HEK293 (cell line): Measurements from ENCODE around the gene ZER1.
"Not testable (repeated sequence)": the region's sequence is repeated elsewhere in the genome, so short reads cannot be mapped to it uniquely, and the experiment has no call there.

Experiments
- CTCF ChIA-PET: fragments of 350-600 bp; formaldehyde crosslinking; extraction: SDS; loops from one replicate; lab custom pipeline; 2021; ENCODE audit warnings: antibody characterized with exemption; lab: Yijun Ruan, JAX
- POLR2A ChIA-PET: fragments of 300-600 bp; formaldehyde crosslinking; extraction: SDS; loops from one replicate; lab custom pipeline; 2020; ENCODE audit warnings: antibody characterized with exemption, inconsistent platforms; lab: Yijun Ruan, JAX
- H3K27ac ChIP-seq: fragments of 200-500 bp; sonication (Bioruptor generic); 2 replicates; pipeline ENCODE4 v1.5.1; 2014; ENCODE audit warnings: low read depth, low read length, control low read depth, inconsistent platforms; ENCODE audit errors: extremely low read depth
- H3K36me3 ChIP-seq, 2 experiments: fragments of 200-500 bp in 1 of 2; sonication (Bioruptor generic) in 1 of 2; 1 replicate in 1 of 2; 2 replicates in 1 of 2; pipeline ENCODE4 v1.5.1; 2014 to 2017; ENCODE audit warnings: inconsistent platforms in 2 of 2, low read length in 2 of 2; ENCODE audit not compliant: control insufficient read depth in 2 of 2, insufficient read depth in 1 of 2
- H3K4me1 ChIP-seq: fragments of 200-500 bp; sonication (Bioruptor generic); 2 replicates; pipeline ENCODE4 v1.5.1; 2014; ENCODE audit warnings: mild to moderate bottlenecking, low read length, inconsistent platforms; ENCODE audit not compliant: control insufficient read depth, insufficient read depth
- H3K4me3 ChIP-seq: 2 replicates; pipeline ENCODE4 v1.5.1; 2011; ENCODE audit warnings: low read depth, mild to moderate bottlenecking, control low read depth, low read length, moderate library complexity
- H3K9me3 ChIP-seq: fragments of 200-500 bp; sonication (Bioruptor generic); 2 replicates; pipeline ENCODE4 v1.5.1; 2014; ENCODE audit warnings: low read depth, low read length, inconsistent platforms; ENCODE audit not compliant: control insufficient read depth, insufficient read depth
- GFI1B ChIP-seq: fragments of 450-650 bp; formaldehyde crosslinking; IDR thresholded peaks from 2 replicates; pipeline ENCODE4 v1.5.1; 2016; ENCODE audit warnings: missing biosample characterization, missing genetic modification characterization
- MZF1 ChIP-seq: fragments of 450-650 bp; formaldehyde crosslinking; IDR thresholded peaks from 2 replicates; pipeline ENCODE4 v1.5.1; 2017; ENCODE audit warnings: missing biosample characterization, missing genetic modification characterization, borderline replicate concordance
- RBAK ChIP-seq: fragments of 450-650 bp; formaldehyde crosslinking; IDR thresholded peaks from 2 replicates; pipeline ENCODE4 v1.5.1; 2016; ENCODE audit warnings: missing biosample characterization, missing genetic modification characterization
- SCRT1 ChIP-seq: fragments of 450-650 bp; formaldehyde crosslinking; IDR thresholded peaks from 2 replicates; pipeline ENCODE4 v1.5.1; 2016; ENCODE audit warnings: missing biosample characterization, missing genetic modification characterization, borderline replicate concordance
- ZIC2 ChIP-seq: fragments of 450-650 bp; formaldehyde crosslinking; IDR thresholded peaks from 2 replicates; pipeline ENCODE4 v1.5.1; 2016; ENCODE audit warnings: missing biosample characterization, missing genetic modification characterization
- ZNF10 ChIP-seq: fragments of 450-650 bp; formaldehyde crosslinking; IDR thresholded peaks from 2 replicates; pipeline ENCODE4 v1.5.1; 2017; ENCODE audit warnings: missing biosample characterization, missing genetic modification characterization
- ZNF121 ChIP-seq: fragments of 450-650 bp; formaldehyde crosslinking; IDR thresholded peaks from 2 replicates; pipeline ENCODE4 v1.5.1; 2016; ENCODE audit warnings: missing biosample characterization, missing genetic modification characterization
- ZNF223 ChIP-seq: fragments of 450-650 bp; formaldehyde crosslinking; IDR thresholded peaks from 2 replicates; pipeline ENCODE4 v1.5.1; 2016; ENCODE audit warnings: missing biosample characterization, missing genetic modification characterization
- ZNF274 ChIP-seq, 2 experiments: fragments of 200-500 bp in 1 of 2; fragments of 450-650 bp in 1 of 2; sonication (Bioruptor generic) in 1 of 2; formaldehyde crosslinking in 1 of 2; IDR thresholded peaks; 2 replicates each; pipeline versions ENCODE4 v1.5.1 to v1.6.1; 2014 to 2016; ENCODE audit warnings: borderline replicate concordance in 1 of 2, inconsistent platforms in 1 of 2, low read length in 1 of 2, missing biosample characterization in 1 of 2, missing genetic modification characterization in 1 of 2
- ZNF350 ChIP-seq: fragments of 450-650 bp; formaldehyde crosslinking; IDR thresholded peaks from 2 replicates; pipeline ENCODE4 v1.5.0; 2017; ENCODE audit warnings: missing biosample characterization, mild to moderate bottlenecking, missing genetic modification characterization
- ZNF561 ChIP-seq: fragments of 450-650 bp; IDR thresholded peaks from 2 replicates; pipeline ENCODE4 v1.5.1; 2018; ENCODE audit warnings: missing biosample characterization, missing genetic modification characterization, borderline replicate concordance
- ZNF768 ChIP-seq: fragments of 450-650 bp; formaldehyde crosslinking; IDR thresholded peaks from 2 replicates; pipeline ENCODE4 v1.5.1; 2018; ENCODE audit warnings: missing biosample characterization, mild to moderate bottlenecking, missing genetic modification characterization
- TF ChIP-seq, protein P1 (sequence below): sonication (generic); formaldehyde crosslinking; IDR thresholded peaks from 2 replicates; pipeline ENCODE4 v1.8.1; 2022; ENCODE audit warnings: mild to moderate bottlenecking, moderate library complexity, missing genetic modification reagents
- TF ChIP-seq, protein P2 (sequence below): fragments of 450-650 bp; formaldehyde crosslinking; IDR thresholded peaks from 2 replicates; pipeline ENCODE4 v1.5.1; 2016; ENCODE audit warnings: missing biosample characterization, missing genetic modification characterization

ZER1 gene

DNA sequence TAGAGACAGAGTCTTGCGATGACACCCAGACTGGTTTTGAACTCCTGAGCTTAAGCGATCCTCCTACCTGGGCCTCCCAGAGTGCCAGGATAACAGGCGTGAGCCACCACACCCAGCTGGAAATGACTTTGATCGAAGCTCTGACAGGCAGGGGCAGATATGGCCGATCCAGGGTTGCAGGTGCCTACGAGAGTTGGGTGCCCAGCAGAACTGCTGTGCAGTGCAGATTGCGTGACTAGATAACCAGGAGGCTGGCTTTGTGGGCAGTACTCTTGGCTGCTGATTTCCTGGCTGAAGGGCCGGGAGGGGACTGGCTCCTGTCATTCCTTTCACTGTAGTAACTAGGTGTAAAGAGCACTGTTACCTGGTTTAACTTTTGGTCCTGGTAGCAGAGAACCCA, 27.2 kb upstream of the ZER1 start:
- Histone ChIP-seq H3K9me3 (no peaks in the 10 kb centered on the region), H3K27ac (no peak overlapping the region), H3K36me3 (peaks cover 8 to 72% of the 10 kb centered on the region in 2 experiments; a peak in 2 of 3 replicates), H3K4me1 (no peaks in the 10 kb centered on the region), H3K4me3 (no peak overlapping the region)
- no peak for TF ChIP-seq GFI1B (tag by site-specific recombination)
- TF ChIP-seq, protein P1, sequence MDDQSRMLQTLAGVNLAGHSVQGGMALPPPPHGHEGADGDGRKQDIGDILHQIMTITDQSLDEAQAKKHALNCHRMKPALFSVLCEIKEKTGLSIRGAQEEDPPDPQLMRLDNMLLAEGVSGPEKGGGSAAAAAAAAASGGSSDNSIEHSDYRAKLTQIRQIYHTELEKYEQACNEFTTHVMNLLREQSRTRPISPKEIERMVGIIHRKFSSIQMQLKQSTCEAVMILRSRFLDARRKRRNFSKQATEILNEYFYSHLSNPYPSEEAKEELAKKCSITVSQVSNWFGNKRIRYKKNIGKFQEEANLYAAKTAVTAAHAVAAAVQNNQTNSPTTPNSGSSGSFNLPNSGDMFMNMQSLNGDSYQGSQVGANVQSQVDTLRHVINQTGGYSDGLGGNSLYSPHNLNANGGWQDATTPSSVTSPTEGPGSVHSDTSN (CRISPR knock-in tag) = no peak
- TF ChIP-seq ZIC2 (tag by site-specific recombination) = no peak
- no peak for TF ChIP-seq ZNF10 (tag by site-specific recombination)
- no peak for TF ChIP-seq MZF1 (tag by site-specific recombination)
- TF ChIP-seq RBAK = no peak
- no peak for TF ChIP-seq ZNF350 (tag by site-specific recombination)
- no peak for TF ChIP-seq ZNF223 (tag by site-specific recombination)
- no peak for TF ChIP-seq ZNF274 (IDR thresholded peaks at IDR 0.05; ENCODE audit: low read length)
- no peak for TF ChIP-seq ZNF274 (tag by site-specific recombination; IDR thresholded peaks at IDR 0.05; ENCODE audit: borderline replicate concordance)
- POLR2A ChIA-PET = no interaction called here
- CTCF ChIA-PET = interaction anchor here (0.6 to 1.4 kb wide), 2 partner anchors 19 to 242 kb away, joined by 3 to 5 read pairs; partner anchors contain the start of gene ENDOG

DNA sequence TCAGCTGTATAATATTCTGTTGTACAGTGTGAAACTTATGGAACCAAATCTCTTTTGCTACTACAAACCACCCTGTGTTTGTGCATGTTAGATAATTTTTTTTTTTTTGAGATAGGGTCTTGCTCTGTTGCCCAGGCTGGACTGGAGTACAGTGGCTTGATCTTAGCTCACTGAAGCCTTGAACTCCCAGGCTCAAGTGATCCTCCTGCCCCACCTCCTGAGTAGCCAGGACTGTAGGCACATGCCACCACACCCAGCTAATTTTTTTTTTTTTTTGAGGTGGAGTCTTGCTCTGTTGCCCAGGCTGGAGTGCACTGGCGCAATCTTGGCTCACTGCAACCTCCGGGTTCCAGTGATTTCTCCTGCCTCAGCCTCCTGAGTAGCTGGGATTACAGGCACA, 23.2 kb upstream of the ZER1 start:
- H3K27ac ChIP-seq, POLR2A ChIA-PET, H3K4me1 ChIP-seq, H3K9me3 ChIP-seq, H3K4me3 ChIP-seq: not testable (repeated sequence)
- peaks cover 0 to 79% of the 10 kb centered on the region in 2 experiments for H3K36me3 ChIP-seq
- TF ChIP-seq, protein P2, sequence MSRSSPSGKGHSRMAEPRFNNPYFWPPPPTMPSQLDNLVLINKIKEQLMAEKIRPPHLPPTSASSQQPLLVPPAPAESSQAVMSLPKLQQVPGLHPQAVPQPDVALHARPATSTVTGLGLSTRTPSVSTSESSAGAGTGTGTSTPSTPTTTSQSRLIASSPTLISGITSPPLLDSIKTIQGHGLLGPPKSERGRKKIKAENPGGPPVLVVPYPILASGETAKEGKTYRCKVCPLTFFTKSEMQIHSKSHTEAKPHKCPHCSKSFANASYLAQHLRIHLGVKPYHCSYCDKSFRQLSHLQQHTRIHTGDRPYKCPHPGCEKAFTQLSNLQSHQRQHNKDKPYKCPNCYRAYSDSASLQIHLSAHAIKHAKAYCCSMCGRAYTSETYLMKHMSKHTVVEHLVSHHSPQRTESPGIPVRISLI (tag by site-specific recombination) = peak; percentile 55; the same call in 1 of the 2 replicates
- peak; percentile 99 for TF ChIP-seq ZNF121 (tag by site-specific recombination)
- TF ChIP-seq, all 188 proteins: peak for 2; not testable (repeated sequence) for 186
- CTCF ChIA-PET = interaction anchor here (0.6 to 1.2 kb wide), 2 partner anchors 62 to 160 kb away, joined by 5 read pairs; no protein-coding TSS in a partner anchor

DNA sequence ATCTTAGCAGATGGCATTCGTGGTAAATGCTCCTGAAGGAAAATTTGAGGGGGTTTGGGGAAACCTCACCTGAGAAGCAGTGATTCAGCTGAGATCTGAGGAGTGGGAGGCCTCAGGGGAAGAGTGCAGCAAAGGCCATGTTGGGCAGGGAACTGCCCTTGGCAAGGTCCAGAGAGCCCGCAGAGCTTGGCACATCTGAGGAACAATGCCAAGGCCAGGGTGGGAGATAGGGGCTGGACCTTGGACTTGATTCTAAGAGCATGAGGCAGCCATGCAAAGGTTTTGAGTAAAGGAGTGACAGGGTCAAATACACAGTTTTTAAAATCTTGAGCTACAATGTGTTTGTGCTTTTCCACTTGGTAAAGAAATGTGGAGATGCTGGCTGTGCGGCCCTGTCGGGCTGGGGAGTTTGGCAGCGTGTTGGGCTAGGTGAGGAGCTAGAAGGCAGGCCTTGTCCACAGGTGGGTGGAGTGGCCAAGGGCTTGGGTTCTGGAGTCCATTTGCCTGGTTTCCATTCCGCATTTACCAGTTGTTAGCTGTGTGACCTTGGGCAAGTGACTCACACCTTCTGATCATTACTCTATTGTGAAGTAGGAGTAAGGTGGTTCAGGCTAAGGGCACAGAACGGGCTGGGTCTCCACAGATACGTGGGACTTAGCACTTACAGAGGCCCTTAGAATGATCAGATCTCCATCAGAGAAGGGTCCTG, 21.4 kb upstream of the ZER1 start:
- Histone ChIP-seq H3K27ac (no peak overlapping the region), H3K4me1 (no peaks in the 10 kb centered on the region), H3K9me3 (no peaks in the 10 kb centered on the region), H3K36me3 (peaks cover 4 to 76% of the 10 kb centered on the region in 2 experiments), H3K4me3 (no peak overlapping the region)
- CTCF ChIA-PET = interaction anchor here (2.1 kb wide), 1 partner anchor 25 kb away, joined by 9 read pairs; the partner anchor contains the start of gene ENDOG
- TF ChIP-seq ZNF768 (tag by site-specific recombination) (0 out of 2 replicates have a peak, but pooled peaks have one; percentile 13), SCRT1 (tag by site-specific recombination) (0 out of 2 replicates have a peak, but pooled peaks have one; percentile 8), ZNF561 (tag by site-specific recombination) (no peak)
- POLR2A ChIA-PET = interaction anchor here (0.6 to 2.3 kb wide), 4 partner anchors 21 to 37 kb away, joined by 3 to 9 read pairs (median 5); partner anchors contain the start of genes ENDOG and SPOUT1
